CD4-positive, alpha-beta T cell treated with Interleukin-2 at 100 ng/mL for 4 hours (primary cell): ENCODE results near the gene SLC35B2.

Experiments
- DNase-seq: peaks from one replicate; pipeline ENCODE4 v3.0.0-alpha.2; 2020; ENCODE audit warnings: low spot score

Gene SLC35B2

GRCh38 chr6:44253307-44254101, 3.8 kb downstream of the SLC35B2 start:
- peak; percentile 65 for DNase-seq

DNA sequence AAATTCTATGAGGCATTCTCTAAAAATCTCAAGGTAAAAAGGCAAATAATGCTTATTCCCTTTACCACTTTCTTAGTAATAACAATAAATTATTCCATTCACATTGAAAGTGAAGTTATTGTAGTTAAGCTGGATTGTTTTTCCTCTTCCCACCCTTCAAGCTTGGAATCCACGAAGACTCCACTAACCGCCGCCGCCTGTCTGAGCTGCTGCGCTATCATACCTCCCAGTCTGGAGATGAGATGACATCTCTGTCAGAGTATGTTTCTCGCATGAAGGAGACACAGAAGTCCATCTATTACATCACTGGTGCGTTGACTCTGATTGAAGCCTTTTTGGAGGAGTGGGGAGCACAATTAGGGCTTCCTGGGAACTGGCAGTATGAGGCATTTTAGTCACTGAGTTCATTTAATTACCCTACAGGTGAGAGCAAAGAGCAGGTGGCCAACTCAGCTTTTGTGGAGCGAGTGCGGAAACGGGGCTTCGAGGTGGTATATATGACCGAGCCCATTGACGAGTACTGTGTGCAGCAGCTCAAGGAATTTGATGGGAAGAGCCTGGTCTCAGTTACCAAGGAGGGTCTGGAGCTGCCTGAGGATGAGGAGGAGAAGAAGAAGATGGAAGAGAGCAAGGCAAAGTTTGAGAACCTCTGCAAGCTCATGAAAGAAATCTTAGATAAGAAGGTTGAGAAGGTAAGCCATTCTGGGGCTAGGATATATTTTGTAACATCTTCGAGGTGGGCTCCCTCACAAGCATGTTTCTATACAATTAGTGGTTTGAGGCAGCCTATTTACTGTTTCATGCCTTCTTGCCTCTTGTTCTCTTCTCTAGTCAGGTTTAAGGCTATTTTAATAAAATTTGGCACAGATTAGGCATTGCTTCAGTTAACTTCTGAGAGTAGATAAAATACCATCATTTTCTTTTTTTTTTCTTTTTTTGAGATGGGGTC, 5.5 kb downstream of the SLC35B2 start:
- DNase-seq = no peak

DNA sequence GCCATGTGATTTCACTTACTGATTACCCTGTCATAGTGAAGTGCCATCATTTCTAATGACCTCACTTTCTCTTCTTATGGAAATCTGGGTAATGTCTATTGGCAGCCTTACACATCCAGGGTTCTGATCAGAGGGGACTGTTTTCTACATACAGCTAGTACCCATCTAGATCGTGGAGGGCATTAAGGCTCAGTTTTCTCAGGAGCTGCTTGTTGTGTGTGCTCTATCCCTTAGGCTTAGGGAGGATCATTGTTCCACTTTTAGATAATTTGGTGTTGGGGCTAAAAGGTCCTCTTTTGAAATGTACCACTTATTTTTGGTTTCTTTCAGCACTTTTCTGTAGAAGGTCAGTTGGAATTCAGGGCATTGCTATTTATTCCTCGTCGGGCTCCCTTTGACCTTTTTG, 6.6 kb downstream of the SLC35B2 start:
- no peak for DNase-seq

- no peak for DNase-seq
These were observed 7.1 kb downstream of the SLC35B2 start for GRCh38 chr6:44250067-44250717.

- no peak for DNase-seq
These were observed 8.1 kb downstream of the SLC35B2 start for GRCh38 chr6:44249082-44249748.

DNA sequence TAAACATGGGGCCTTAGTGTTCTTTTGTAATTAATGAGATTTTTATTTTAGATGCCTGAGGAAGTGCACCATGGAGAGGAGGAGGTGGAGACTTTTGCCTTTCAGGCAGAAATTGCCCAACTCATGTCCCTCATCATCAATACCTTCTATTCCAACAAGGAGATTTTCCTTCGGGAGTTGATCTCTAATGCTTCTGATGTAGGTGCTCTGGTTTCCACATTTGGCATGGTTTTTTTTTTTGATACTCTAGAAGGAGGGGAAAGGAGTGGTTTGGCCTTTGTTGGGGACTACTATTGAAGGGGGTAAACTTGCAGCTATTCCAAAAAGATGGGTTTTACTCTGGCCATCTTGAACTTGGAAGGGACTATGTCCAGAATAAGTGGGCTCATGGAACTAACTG, 8.7 kb downstream of the SLC35B2 start:
- DNase-seq = no peak

DNA sequence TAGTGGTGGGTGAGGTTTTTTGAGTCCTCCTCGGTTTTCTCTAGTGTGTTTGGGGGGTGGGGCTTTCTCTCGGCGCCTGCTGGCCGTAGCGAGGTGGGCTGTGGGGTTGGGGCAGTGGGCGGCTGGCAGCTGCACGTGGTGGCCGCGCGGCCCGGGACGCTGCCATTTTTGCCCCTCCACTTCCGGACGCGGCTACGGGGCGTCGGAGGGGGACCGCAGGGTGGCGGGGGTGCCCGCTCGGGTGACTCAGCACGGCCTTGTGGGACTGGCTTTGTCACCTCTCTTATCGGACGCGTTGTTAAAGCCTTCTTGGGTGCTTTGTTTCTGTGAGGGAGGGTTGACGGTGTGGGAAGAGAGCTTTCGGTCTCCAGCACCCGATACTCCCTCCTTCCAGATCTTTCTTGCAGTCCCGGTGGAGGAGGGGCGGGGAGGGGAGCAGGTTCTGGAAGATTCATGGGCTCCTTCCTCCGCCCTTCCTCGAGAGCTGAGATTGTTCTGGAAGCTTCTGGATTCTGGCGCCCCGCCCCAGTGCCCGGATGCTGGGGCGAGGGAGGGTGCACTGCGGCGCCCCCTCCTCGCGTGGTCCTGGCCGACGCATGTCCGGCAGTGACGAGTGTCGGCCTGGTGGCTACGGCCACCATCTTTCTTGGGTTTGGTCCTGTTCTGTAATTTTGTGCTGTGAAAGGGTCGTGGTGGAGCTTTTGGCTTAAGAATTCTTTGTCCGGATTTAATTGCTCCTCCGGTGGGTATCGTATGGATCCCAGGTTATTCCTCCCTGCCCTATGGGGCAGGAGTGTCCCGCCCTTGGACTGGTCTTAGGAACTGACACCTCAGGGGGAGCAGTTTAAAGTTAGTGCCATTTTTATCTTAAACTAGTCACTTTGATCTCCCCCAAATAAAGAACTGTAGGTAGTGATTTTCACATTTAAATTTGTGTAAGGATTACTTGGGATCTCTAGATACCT, 9.7 kb downstream of the SLC35B2 start:
- DNase-seq = peak; percentile 93

GRCh38 chr6:44246663-44247337, 10.5 kb downstream of the SLC35B2 start, which contains the start of gene HSP90AB1:
Gene HSP90AB1, plus strand, starts transcription at chr6:44247101. Its CDS starts 1,529 bp downstream, at chr6:44248630.
- DNase-seq = peak; percentile 98

DNA sequence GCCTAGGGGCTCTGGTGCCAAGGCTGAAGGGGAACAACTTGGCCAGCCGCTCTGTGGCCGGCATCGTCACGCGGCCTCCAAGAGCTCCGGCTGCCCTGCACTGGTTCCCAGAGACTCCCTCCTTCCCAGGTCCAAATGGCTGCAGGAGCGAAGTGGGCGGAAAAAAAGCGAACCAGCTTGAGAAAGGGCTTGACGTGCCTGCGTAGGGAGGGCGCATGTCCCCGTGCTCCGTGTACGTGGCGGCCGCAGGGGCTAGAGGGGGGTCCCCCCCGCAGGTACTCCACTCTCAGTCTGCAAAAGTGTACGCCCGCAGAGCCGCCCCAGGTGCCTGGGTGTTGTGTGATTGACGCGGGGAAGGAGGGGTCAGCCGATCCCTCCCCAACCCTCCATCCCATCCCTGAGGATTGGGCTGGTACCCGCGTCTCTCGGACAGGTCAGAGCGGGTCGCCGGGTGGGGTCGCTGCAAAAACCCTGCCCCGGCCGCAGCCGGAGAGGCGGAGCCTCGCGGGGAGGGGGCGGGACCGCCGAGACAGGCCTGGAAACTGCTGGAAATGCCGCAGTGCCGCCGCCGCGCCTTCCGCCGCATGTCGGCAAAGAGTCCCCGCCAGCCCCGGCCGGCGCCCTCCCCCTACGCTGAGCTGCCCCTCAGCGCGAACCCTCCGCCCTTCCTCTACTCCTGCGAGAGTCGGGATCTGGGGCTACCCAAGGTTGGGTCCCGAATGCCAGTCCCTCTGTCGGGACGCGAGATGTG, 11.2 kb downstream of the SLC35B2 start:
- peak; percentile 80 for DNase-seq

GRCh38 chr6:44245391-44245911, 11.9 kb downstream of the SLC35B2 start:
- DNase-seq = no peak

- DNase-seq = no peak
These were observed 14.0 kb downstream of the SLC35B2 start for GRCh38 chr6:44243345-44243744.

DNA sequence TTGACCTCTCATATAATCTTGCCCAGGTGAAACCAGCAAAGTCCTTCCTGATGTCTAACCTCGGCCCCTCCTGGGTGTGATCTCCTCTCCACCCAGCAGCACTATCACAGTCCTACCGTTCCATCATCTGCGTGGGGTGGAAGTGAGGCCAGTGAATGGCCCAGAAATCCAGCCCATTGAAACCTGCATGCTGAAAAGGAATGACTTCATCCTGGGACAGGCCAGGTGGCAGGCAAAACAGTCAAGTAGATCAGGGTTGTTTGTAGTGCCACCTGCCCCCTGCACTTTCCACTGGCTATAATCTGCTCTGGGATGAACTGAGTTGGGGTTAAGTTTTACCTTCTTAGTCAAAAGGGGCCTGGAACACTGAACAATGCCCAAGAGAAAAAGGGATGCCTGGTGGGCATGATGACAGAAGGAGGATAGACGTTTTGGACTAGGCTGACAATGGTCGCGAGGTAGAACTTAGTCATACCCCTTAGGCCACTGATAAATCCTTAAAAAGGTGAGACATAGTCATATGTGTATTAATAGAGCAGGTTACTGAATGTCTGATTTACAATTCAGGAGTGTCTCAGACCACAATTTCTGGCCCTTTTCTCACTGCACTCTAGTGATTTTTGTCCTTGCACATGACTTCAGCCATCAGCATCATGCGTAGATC, 18.5 kb downstream of the SLC35B2 start:
- no peak for DNase-seq

DNA sequence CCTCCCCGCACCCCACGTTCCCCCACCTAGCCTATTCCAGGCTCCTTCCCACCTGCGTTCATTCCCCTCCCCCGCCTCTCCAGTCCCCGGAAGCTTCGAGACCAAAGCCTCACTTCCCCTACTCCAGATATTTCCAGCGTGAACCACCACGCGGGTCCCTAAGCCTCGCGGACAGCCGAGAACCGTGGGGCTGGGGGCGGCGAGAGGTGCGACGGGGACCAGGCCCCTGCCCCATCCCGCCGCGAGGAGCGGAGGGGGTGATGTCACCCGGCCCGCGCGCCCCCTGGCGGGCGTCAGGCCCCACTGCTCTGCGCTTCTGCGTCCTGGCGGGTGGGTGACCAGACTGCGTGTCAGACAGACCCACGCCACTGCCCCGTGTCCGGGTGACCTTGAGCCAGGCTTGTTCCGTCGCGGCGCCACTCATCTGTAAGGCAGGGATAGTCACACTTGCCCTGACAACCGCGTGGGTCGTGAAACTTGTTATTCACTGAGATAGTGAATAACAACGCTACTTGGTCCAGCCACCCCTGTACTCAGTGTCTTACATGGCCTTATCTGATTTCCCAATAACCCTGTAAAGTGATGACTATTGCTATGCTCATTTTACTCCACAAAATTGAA, 19.4 kb downstream of the SLC35B2 start:
- peak; percentile 77 for DNase-seq

DNA sequence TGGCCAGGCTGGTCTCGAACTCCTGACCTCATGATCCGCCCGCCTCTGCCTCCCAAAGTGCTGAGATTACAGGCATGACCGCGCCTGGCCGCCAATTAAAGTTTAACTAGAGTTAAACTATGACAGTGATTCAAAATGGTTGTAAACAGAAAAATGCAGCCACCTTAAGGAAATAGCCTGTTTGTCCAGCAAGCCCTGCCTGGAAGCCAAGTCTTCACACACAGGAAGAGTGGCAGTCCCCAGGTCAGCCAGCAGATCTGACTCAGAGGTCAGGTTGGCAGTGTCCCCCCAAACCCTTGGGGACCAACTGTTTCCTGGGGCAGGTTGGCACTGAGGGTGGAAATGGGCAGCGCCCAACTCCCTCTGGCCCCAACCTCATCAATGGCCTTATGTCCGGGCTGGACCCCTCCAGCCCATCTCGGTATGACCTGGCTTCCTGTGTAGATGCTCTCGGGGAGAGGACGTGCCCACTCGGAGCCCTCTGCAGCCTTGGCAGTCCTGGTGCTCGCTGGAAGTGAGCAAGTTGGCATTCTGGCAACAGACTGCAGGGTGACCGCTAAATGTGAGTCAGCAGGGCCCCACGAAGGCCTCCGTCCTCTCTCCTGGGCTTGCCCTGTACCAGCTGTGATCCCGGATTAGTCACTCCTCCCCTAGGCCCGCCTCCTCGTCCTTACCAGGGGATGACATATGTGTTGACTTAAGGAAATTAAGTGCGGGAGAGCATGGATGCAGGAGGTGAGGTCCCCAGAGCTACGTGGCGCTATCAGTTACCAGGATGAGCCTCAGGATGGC, 20.1 kb downstream of the SLC35B2 start:
- peak; percentile 84 for DNase-seq

DNA sequence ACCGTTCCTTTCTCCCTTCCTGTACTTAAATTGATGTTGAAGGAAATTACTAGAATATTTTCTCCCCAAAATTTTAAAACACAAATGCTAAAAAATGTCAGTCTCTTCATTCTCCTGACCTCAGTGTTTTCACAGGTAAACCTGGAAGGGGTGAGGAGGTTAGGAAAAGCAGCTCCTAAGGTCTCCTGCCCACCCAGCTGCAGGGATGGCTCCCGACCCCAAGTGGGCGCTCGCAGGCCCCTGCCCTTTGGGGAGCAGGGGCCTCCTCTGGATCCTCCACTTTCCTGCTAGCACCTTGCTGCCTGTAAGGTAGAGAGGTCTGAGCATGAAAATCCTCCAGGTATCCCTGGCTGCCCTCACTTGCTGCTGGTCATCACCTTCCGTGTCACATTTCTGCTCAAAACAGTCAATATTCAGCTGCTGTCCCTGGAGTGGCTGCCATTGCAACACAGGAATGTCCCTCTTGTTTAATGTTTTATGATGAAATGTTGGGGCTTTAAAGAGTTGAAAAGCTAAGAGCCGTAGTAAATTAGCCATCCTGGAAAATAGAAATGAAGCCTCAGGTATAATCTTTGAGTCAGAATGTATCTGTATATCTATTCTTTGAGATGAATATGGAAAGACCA, 21.3 kb downstream of the SLC35B2 start:
- DNase-seq = no peak

DNA sequence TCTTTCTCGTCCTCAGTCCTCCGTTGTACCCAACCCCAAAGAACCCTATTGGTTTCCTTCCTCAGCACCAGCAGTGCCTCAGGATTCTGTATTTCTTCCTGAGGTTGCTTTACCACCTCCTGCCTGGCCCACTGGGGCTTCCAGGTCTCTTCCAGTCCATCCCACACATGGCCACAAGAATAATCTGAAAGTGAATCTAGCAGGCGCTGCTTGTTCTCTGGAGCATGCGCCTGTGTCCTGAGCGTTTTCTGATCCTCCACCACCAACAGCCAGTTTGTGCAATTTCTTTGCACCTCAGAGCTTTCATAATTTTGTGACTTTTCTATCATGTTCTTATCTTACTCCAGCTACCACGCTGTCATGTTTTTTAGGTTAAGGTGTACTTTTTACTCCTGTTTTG, 22.1 kb downstream of the SLC35B2 start:
- no peak for DNase-seq
